Omental fat pad (tissue), 4 donors: ENCODE data around the gene ATP6V0C. TPM values are rescaled to one million over a fixed set of nuclear protein-coding genes. Genes with fewer than 3 reads are reported as not detected.

Experiments
- ATAC-seq: fragments of 150-250 bp; one replicate; pipeline ENCODE4 v1.9.1; 2016; ENCODE audit warnings: mild to moderate bottlenecking, moderate library complexity; ENCODE audit not compliant: low FRiP score
- DNase-seq: peaks from one replicate; pipeline ENCODE4 v3.0.0-alpha.2; 2019; ENCODE audit warnings: low spot score
- CTCF ChIP-seq, 3 donors: fragments of 450-650 bp; IDR thresholded peaks; one replicate each; pipeline ENCODE4 v1.5.1; 2016 to 2017; ENCODE audit warnings: antibody characterized with exemption in 3 of 3, mild to moderate bottlenecking in 3 of 3, moderate library complexity in 2 of 3
- total RNA-seq, 4 donors: library from RNA; depleted of rRNA; stranded (reverse); fragments of >200 nt; gene quantifications; one replicate each; pipeline ENCODE4 v1.1.0, GENCODE V29; 2016

Gene ATP6V0C
- total RNA-seq, 4 donors from 2014 or later: 43.5 to 113 (median 67.9) TPM

- DNase-seq: no peak
- no peak for TF ChIP-seq CTCF (IDR thresholded peaks at IDR 0.05)
- ATAC-seq: no peak
Observed at GRCh38 chr16:2512735-2513404, 882 bp upstream of the ATP6V0C start.

- TF ChIP-seq CTCF (IDR thresholded peaks at IDR 0.05): no peak
- DNase-seq (no peak), ATAC-seq (no peak)
Observed at GRCh38 chr16:2514333-2515179, 804 bp downstream of the ATP6V0C start.

- DNase-seq: no peak
- TF ChIP-seq CTCF (IDR thresholded peaks at IDR 0.05): no peak
- no peak for ATAC-seq
Observed at GRCh38 chr16:2515180-2515851, 1.6 kb downstream of the ATP6V0C start.

- no peak for TF ChIP-seq CTCF (IDR thresholded peaks at IDR 0.05)
- ATAC-seq (no peak), DNase-seq (no peak)
Observed at GRCh38 chr16:2516391-2517240, 2.9 kb downstream of the ATP6V0C start.

GRCh38 chr16:2517954-2518605 is 4.3 kb downstream of the ATP6V0C start:
- DNase-seq (no peak), ATAC-seq (no peak)
- no peak for TF ChIP-seq CTCF (IDR thresholded peaks at IDR 0.05)
